ENCODE results near the gene ADPGK. TPM values are rescaled to one million over a fixed set of nuclear protein-coding genes. Genes with fewer than 3 reads are reported as not detected.

Gene ADPGK
- total and polyA plus RNA-seq, 2 donors (not counting 1 experiment from before 2014, with no cell fraction given): 128 to 174 TPM

DNA sequence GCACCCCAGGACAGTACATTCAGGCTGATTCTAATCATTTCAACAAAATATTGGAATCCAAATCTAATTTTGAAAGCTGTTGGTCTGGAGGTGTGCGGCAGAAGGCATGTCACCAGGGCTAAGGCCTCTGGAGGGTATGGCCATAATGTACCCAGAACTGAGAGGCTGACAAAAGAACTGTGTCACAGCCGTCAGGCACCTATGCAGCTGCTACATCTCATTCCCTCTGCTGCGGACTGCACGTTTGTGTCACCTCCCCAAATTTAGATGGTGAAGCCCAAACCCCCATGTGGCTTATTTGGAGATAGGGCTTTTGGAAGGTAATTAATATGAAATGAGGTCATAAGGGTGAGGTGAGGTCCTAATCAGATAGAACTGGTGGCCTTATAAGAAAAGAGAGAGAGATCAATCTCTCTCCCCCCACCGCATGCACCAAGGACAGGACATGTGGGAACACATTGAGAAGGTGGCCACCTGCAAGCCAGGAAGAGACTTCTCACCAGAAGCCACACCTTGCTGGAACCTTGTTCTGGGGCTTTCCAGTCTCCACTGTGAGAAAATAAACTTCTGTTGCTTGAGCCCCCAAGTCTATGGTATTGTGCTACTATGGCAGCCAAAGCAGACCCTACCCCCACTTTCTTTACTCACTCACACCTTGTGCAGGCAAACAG, 22.8 kb downstream of the ADPGK start:
- Mint-ChIP-seq H3K4me3 (no peak overlapping the region), H3K27ac (no peak overlapping the region), H3K9me3 (ENCODE audit: insufficient read depth) (no peaks in the 10 kb centered on the region), H3K27me3 (no peaks in the 10 kb centered on the region), H3K4me1 (no peaks in the 10 kb centered on the region)
- peaks cover 4 to 85% of the 10 kb centered on the region in 2 experiments for H3K36me3 ChIP-seq (replicated peaks in 1 of 2; ENCODE audit: control extremely low read depth in 1 of 2, control insufficient read depth in 1 of 2, extremely low read depth in 1 of 2, insufficient read depth in 2 of 2, low read length in 1 of 2)
- H3K4me2 ChIP-seq (replicated peaks; ENCODE audit: low read depth, low read length, poor library complexity, severe bottlenecking): no peak overlapping the region
- H2AFZ ChIP-seq (ENCODE audit: insufficient read depth, low read depth, low read length, poor library complexity, severe bottlenecking): no peak overlapping the region
- no peaks in the 10 kb centered on the region for H3K9me3 ChIP-seq (ENCODE audit: control extremely low read depth in 1 of 3, control insufficient read depth in 2 of 3, insufficient read depth in 1 of 3, low read length in 2 of 3)
- H3K27me3 ChIP-seq (replicated peaks in 1 of 4; ENCODE audit: control extremely low read depth in 1 of 4, control insufficient read depth in 3 of 4, insufficient read depth in 4 of 4, low read length in 3 of 4): no peaks in the 10 kb centered on the region
- H3K27ac ChIP-seq (ENCODE audit: low read length in 2 of 2): no peak overlapping the region
- CTCF ChIA-PET: no interaction called here
- no peaks in the 10 kb centered on the region for H3K4me1 ChIP-seq (ENCODE audit: control insufficient read depth in 2 of 2, insufficient read depth in 2 of 2, low read length in 2 of 2)
- POLR2A ChIA-PET: no interaction called here
- H3K79me2 ChIP-seq (ENCODE audit: control insufficient read depth, insufficient read depth, low read length): peaks cover 32% of the 10 kb centered on the region
- ATAC-seq (ENCODE audit: low read depth) (no peak), DNase-seq (no peak)
- no peak overlapping the region for H3K9ac ChIP-seq (ENCODE audit: low read length)
- no peak overlapping the region for H3K4me3 ChIP-seq (ENCODE audit: control extremely low read depth in 1 of 5, extremely low read depth in 1 of 5, insufficient read depth in 1 of 5, low read depth in 2 of 5, low read length in 4 of 5)
- WGBS (ENCODE audit: insufficient coverage): 94% methylated on average over 3 of the region's 5 CpGs
- H4K20me1 ChIP-seq (ENCODE audit: control insufficient read depth, insufficient read depth, low read length, poor library complexity, severe bottlenecking): peaks cover 27% of the 10 kb centered on the region
- TF ChIP-seq EZH2 (IDR thresholded peaks at IDR 0.05; ENCODE audit: borderline replicate concordance, insufficient read depth, low read depth, low read length, poor library complexity, severe bottlenecking) (no peak), CTCF (IDR thresholded peaks at IDR 0.05) (no peak)
- intact Hi-C loops (cut with micrococcal nuclease): no loop called here

DNA sequence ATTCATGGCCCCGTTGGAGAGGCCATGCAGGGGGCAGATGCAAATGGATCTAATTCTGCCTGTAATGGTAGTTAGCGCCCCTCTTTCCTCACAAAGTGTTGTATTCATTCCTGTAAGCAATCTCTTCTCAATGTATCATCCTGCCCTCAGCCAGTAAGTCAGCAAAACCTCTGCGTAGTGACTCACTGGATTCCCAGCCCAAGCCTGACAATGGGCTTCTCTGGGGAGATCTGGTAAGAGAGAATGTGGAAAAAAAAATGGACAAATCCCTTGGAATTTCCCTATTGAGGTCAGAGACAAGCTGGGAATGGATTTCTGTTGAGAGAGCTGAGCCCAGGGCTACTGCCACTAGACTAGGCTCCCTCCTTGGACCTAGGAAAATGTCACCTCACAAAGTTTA, 25.4 kb downstream of the ADPGK start:
- no peak overlapping the region for H3K27ac Mint-ChIP-seq
- no peak overlapping the region for H3K27ac ChIP-seq (ENCODE audit: low read length in 2 of 2)
- DNase-seq (no peak), ATAC-seq (ENCODE audit: low read depth) (no peak)
- TF ChIP-seq EZH2 (IDR thresholded peaks at IDR 0.05; ENCODE audit: borderline replicate concordance, insufficient read depth, low read depth, low read length, poor library complexity, severe bottlenecking) (no peak), CTCF (IDR thresholded peaks at IDR 0.05) (no peak)
- no peaks in the 10 kb centered on the region for H3K4me1 ChIP-seq (ENCODE audit: control insufficient read depth in 2 of 2, insufficient read depth in 2 of 2, low read length in 2 of 2)
- H3K9me3 Mint-ChIP-seq (ENCODE audit: insufficient read depth): no peaks in the 10 kb centered on the region
- H3K36me3 ChIP-seq (replicated peaks in 1 of 2; ENCODE audit: control extremely low read depth in 1 of 2, control insufficient read depth in 1 of 2, extremely low read depth in 1 of 2, insufficient read depth in 2 of 2, low read length in 1 of 2): peaks cover 3 to 88% of the 10 kb centered on the region in 2 experiments
- no peak overlapping the region for H3K9ac ChIP-seq (ENCODE audit: low read length)
- H3K4me3 Mint-ChIP-seq: no peak overlapping the region
- H2AFZ ChIP-seq (ENCODE audit: insufficient read depth, low read depth, low read length, poor library complexity, severe bottlenecking): no peak overlapping the region
- no peaks in the 10 kb centered on the region for H3K27me3 ChIP-seq (replicated peaks in 1 of 4; ENCODE audit: control extremely low read depth in 1 of 4, control insufficient read depth in 3 of 4, insufficient read depth in 4 of 4, low read length in 3 of 4)
- H3K79me2 ChIP-seq (ENCODE audit: control insufficient read depth, insufficient read depth, low read length): peaks cover 9% of the 10 kb centered on the region
- H3K9me3 ChIP-seq (ENCODE audit: control extremely low read depth in 1 of 3, control insufficient read depth in 2 of 3, insufficient read depth in 1 of 3, low read length in 2 of 3): no peaks in the 10 kb centered on the region
- no peaks in the 10 kb centered on the region for H3K27me3 Mint-ChIP-seq
- ChIA-PET POLR2A (no interaction called here), CTCF (interaction anchor here (0.6 to 1.0 kb wide), 2 partner anchors 15 to 36 kb away, joined by 4 read pairs; no protein-coding TSS in a partner anchor)
- peaks cover 2% of the 10 kb centered on the region for H3K4me1 Mint-ChIP-seq
- 20% methylated on average over 1 of the region's 3 CpGs for WGBS (ENCODE audit: insufficient coverage)
- no peak overlapping the region for H3K4me2 ChIP-seq (replicated peaks; ENCODE audit: low read depth, low read length, poor library complexity, severe bottlenecking)
- intact Hi-C loops (cut with micrococcal nuclease): no loop called here
- no peak overlapping the region for H3K4me3 ChIP-seq (ENCODE audit: control extremely low read depth in 1 of 5, extremely low read depth in 1 of 5, insufficient read depth in 1 of 5, low read depth in 2 of 5, low read length in 4 of 5)
- H4K20me1 ChIP-seq (ENCODE audit: control insufficient read depth, insufficient read depth, low read length, poor library complexity, severe bottlenecking): peaks cover 10% of the 10 kb centered on the region
